Cardiac muscle cell (in vitro differentiated cells and primary cell): ENCODE data around the gene LAD1. TPM values are rescaled to one million over a fixed set of nuclear protein-coding genes. Genes with fewer than 3 reads are reported as not detected.

Experiments
- DNase-seq, 2 donors: peaks; one replicate each; pipeline versions ENCODE4 v3.0.0 to v3.0.0-alpha.2; 2010 to 2017; ENCODE audit warnings: low read depth in 1 of 2, low spot score in 1 of 2
- H3K27ac ChIP-seq: fragments of 200-600 bp; sonication (generic); 2 replicates; pipeline ENCODE4 v1.5.1; 2016
- H3K27me3 ChIP-seq: fragments of 200-600 bp; sonication (generic); 2 replicates; pipeline ENCODE4 v1.6.0; 2016; ENCODE audit warnings: control low read depth
- H3K36me3 ChIP-seq: fragments of 200-600 bp; sonication (generic); 2 replicates; pipeline ENCODE4 v1.5.1; 2016; ENCODE audit warnings: control low read depth
- H3K4me1 ChIP-seq: fragments of 200-600 bp; sonication (generic); 2 replicates; pipeline ENCODE4 v1.8.1; 2017; ENCODE audit warnings: low read depth, mild to moderate bottlenecking, mixed run types
- H3K4me3 ChIP-seq: fragments of 200-600 bp; sonication (generic); 2 replicates; pipeline ENCODE4 v1.5.1; 2016; ENCODE audit warnings: mild to moderate bottlenecking
- H3K9me3 ChIP-seq: fragments of 200-600 bp; sonication (generic); 2 replicates; pipeline ENCODE4 v1.5.1; 2017; ENCODE audit warnings: low read depth, mild to moderate bottlenecking, control low read depth
- CTCF ChIP-seq: IDR thresholded peaks from 2 replicates; pipeline ENCODE4 v1.5.1; 2012; ENCODE audit warnings: low read depth, mild to moderate bottlenecking, low read length
- polyA plus RNA-seq: library from polyadenylated mRNA; unstranded; fragments of >200 nt; fragmentation: Nextera tagmentation; extraction: Ambion mirVana; gene quantifications from 2 replicates; pipeline ENCODE4 v1.2.1, GENCODE V29; 2016
- total RNA-seq: library from RNA; depleted of rRNA; stranded (reverse); fragments of >200 nt; gene quantifications from 2 replicates; pipeline ENCODE4 v1.2.3, GENCODE V29; 2016

Gene LAD1
- total and polyA plus RNA-seq, 2 experiments from 2014 or later, result 8.2 to 12.6 TPM

- Histone ChIP-seq H3K27me3 (no peaks in the 10 kb centered on the region), H3K36me3 (peaks cover 97% of the 10 kb centered on the region), H3K9me3 (no peaks in the 10 kb centered on the region), H3K4me1 (peaks cover 3% of the 10 kb centered on the region), H3K4me3 (no peak overlapping the region), H3K27ac (peak overlapping the region; percentile 98)
- no peak for TF ChIP-seq CTCF
- DNase-seq, result no peak
These were observed 33.9 kb downstream of the LAD1 start for GRCh38 chr1:201365251-201365650.

- H3K4me1 ChIP-seq, result peaks cover 3% of the 10 kb centered on the region
- peak overlapping the region; percentile 98 for H3K27ac ChIP-seq
- H3K4me3 ChIP-seq, result no peak overlapping the region
- no peaks in the 10 kb centered on the region for H3K9me3 ChIP-seq
- DNase-seq, result no peak
- H3K36me3 ChIP-seq, result peaks cover 97% of the 10 kb centered on the region
- no peaks in the 10 kb centered on the region for H3K27me3 ChIP-seq
- no peak for TF ChIP-seq CTCF
These were observed 34.4 kb downstream of the LAD1 start for GRCh38 chr1:201364808-201365105.

- no peak for DNase-seq
- Histone ChIP-seq H3K36me3 (peaks cover 97% of the 10 kb centered on the region), H3K9me3 (no peaks in the 10 kb centered on the region), H3K27me3 (no peaks in the 10 kb centered on the region), H3K4me3 (no peak overlapping the region), H3K27ac (peak overlapping the region; percentile 98), H3K4me1 (no peaks in the 10 kb centered on the region)
- no peak for TF ChIP-seq CTCF
These were observed 35.7 kb downstream of the LAD1 start for GRCh38 chr1:201363467-201363866.

GRCh38 chr1:201362906-201363305 is 36.2 kb downstream of the LAD1 start:
- Histone ChIP-seq H3K4me3 (no peak overlapping the region), H3K36me3 (peaks cover 91% of the 10 kb centered on the region), H3K27ac (peak overlapping the region; percentile 98), H3K27me3 (no peaks in the 10 kb centered on the region), H3K9me3 (no peaks in the 10 kb centered on the region), H3K4me1 (no peaks in the 10 kb centered on the region)
- DNase-seq, result no peak
- TF ChIP-seq CTCF, result no peak

GRCh38 chr1:201361652-201362504 is 37.2 kb downstream of the LAD1 start:
- peak; percentile 81 for TF ChIP-seq CTCF
- Histone ChIP-seq H3K4me1 (no peaks in the 10 kb centered on the region), H3K36me3 (peaks cover 82% of the 10 kb centered on the region), H3K27ac (peak overlapping the region; percentile 98), H3K27me3 (no peaks in the 10 kb centered on the region), H3K9me3 (no peaks in the 10 kb centered on the region), H3K4me3 (no peak overlapping the region)
- peak; percentile 60 to 68 for DNase-seq
